Karpas-422 (cell line): Measurements from ENCODE around the gene DAP3. TPM values are rescaled to one million over a fixed set of nuclear protein-coding genes. Genes with fewer than 3 reads are reported as not detected.
"Not testable (repeated sequence)": the region's sequence is repeated elsewhere in the genome, so short reads cannot be mapped to it uniquely, and the experiment has no call there.

Experiments
- DNase-seq: peaks from one replicate; pipeline ENCODE4 v3.0.0-alpha.2; 2015
- H2AFZ ChIP-seq: fragments of 200-600 bp; sonication (generic); 2 replicates; pipeline ENCODE4 v1.6.1; 2014; ENCODE audit warnings: antibody characterized with exemption, low read length, mixed read lengths
- H3K27ac ChIP-seq: fragments of 200-600 bp; sonication (generic); 2 replicates; pipeline ENCODE4 v1.5.1; 2014; ENCODE audit warnings: mild to moderate bottlenecking, low read length, moderate library complexity
- H3K27me3 ChIP-seq: fragments of 200-600 bp; sonication (generic); 2 replicates; pipeline ENCODE4 v1.6.1; 2014; ENCODE audit warnings: low read length, mixed read lengths
- H3K36me3 ChIP-seq: fragments of 200-600 bp; sonication (generic); 2 replicates; pipeline ENCODE4 v1.6.1; 2014; ENCODE audit warnings: low read length, mixed read lengths; ENCODE audit not compliant: insufficient read depth
- H3K4me1 ChIP-seq: fragments of 200-600 bp; sonication (generic); 2 replicates; pipeline ENCODE4 v1.6.1; 2014; ENCODE audit warnings: mild to moderate bottlenecking, low read length, mixed read lengths
- H3K4me2 ChIP-seq: fragments of 200-600 bp; sonication (generic); 2 replicates; pipeline ENCODE4 v1.6.1; 2014; ENCODE audit warnings: low read length, low read depth, mild to moderate bottlenecking; ENCODE audit not compliant: poor library complexity, severe bottlenecking
- H3K4me3 ChIP-seq: fragments of 200-600 bp; sonication (generic); 2 replicates; pipeline ENCODE4 v1.5.1; 2014; ENCODE audit warnings: mild to moderate bottlenecking, antibody characterized with exemption, low read length, mixed read lengths
- H3K79me2 ChIP-seq: fragments of 200-600 bp; sonication (generic); 2 replicates; pipeline ENCODE4 v1.6.1; 2014; ENCODE audit warnings: mild to moderate bottlenecking, low read length, mixed read lengths
- H3K9ac ChIP-seq: fragments of 200-600 bp; sonication (generic); 2 replicates; pipeline ENCODE4 v1.6.0; 2014; ENCODE audit warnings: low read length
- H3K9me2 ChIP-seq: fragments of 200-600 bp; sonication (generic), shearing (Covaris generic); replicated peaks from 2 replicates; pipeline ENCODE4 v1.6.0; 2014; ENCODE audit warnings: mild to moderate bottlenecking, low read length, moderate library complexity; ENCODE audit not compliant: insufficient read depth
- H3K9me3 ChIP-seq: fragments of 300-700, 200-600 bp; sonication (generic); 2 replicates; pipeline ENCODE4 v1.6.1; 2014; ENCODE audit warnings: low read length, mixed read lengths
- H4K20me1 ChIP-seq: fragments of 200-600 bp; sonication (generic); 2 replicates; pipeline ENCODE4 v1.6.1; 2014; ENCODE audit warnings: mild to moderate bottlenecking, antibody characterized with exemption, low read length, low read depth; ENCODE audit not compliant: insufficient read depth
- total RNA-seq: library from RNA; depleted of rRNA; stranded (reverse); fragments of >200 nt; shearing (Covaris generic); gene quantifications from 2 replicates; pipeline ENCODE4 v1.2.3, GENCODE V29; 2014; ENCODE audit warnings: low replicate concordance

DAP3 gene
- total RNA-seq, 1 experiment from 2014 or later: 102 TPM

GRCh38 chr1:155649676-155650075, 39.2 kb upstream of the DAP3 start:
- H3K4me1 ChIP-seq: peaks cover 15% of the 10 kb centered on the region
- no peaks in the 10 kb centered on the region for H3K9me3 ChIP-seq
- H2AFZ ChIP-seq: no peak overlapping the region
- H3K27ac ChIP-seq: no peak overlapping the region
- H3K4me3 ChIP-seq: no peak overlapping the region
- no peaks in the 10 kb centered on the region for H3K36me3 ChIP-seq
- H4K20me1 ChIP-seq: no peaks in the 10 kb centered on the region
- DNase-seq: peak; percentile 59
- H3K79me2 ChIP-seq: no peaks in the 10 kb centered on the region
- H3K9me2 ChIP-seq: no peaks in the 10 kb centered on the region
- no peaks in the 10 kb centered on the region for H3K27me3 ChIP-seq
- no peak overlapping the region for H3K9ac ChIP-seq
- no peak overlapping the region for H3K4me2 ChIP-seq

GRCh38 chr1:155650231-155650757, 38.6 kb upstream of the DAP3 start:
- peaks cover 15% of the 10 kb centered on the region for H3K4me1 ChIP-seq
- H3K4me2 ChIP-seq: no peak overlapping the region
- H3K9ac ChIP-seq: no peak overlapping the region

GRCh38 chr1:155651861-155652661, 36.8 kb upstream of the DAP3 start:
- Histone ChIP-seq H2AFZ (no peak overlapping the region), H3K4me2 (no peak overlapping the region), H3K36me3 (no peaks in the 10 kb centered on the region), H3K4me3 (no peak overlapping the region), H3K9me3 (no peaks in the 10 kb centered on the region), H3K9me2 (no peaks in the 10 kb centered on the region), H4K20me1 (no peaks in the 10 kb centered on the region), H3K27me3 (no peaks in the 10 kb centered on the region), H3K79me2 (no peaks in the 10 kb centered on the region), H3K27ac (no peak overlapping the region), H3K4me1 (peaks cover 9% of the 10 kb centered on the region), H3K9ac (no peak overlapping the region)
- peak; percentile 58 for DNase-seq

More at GRCh38 chr1:155650231-155650757, 38.6 kb upstream of the DAP3 start:
- Histone ChIP-seq H3K27me3 (no peaks in the 10 kb centered on the region), H4K20me1 (no peaks in the 10 kb centered on the region), H3K4me3 (no peak overlapping the region), H3K9me2 (no peaks in the 10 kb centered on the region), H3K9me3 (no peaks in the 10 kb centered on the region), H3K27ac (no peak overlapping the region), H3K36me3 (no peaks in the 10 kb centered on the region), H2AFZ (no peak overlapping the region), H3K79me2 (no peaks in the 10 kb centered on the region)
- no peak for DNase-seq

- Histone ChIP-seq H2AFZ (no peak overlapping the region), H3K4me2 (no peak overlapping the region)
Measured at GRCh38 chr1:155652951-155653350, 35.9 kb upstream of the DAP3 start.

GRCh38 chr1:155657463-155657862, 31.4 kb upstream of the DAP3 start:
- H3K27me3 ChIP-seq: no peaks in the 10 kb centered on the region
- no peak overlapping the region for H3K4me3 ChIP-seq
- no peak overlapping the region for H3K27ac ChIP-seq
- no peak overlapping the region for H3K9ac ChIP-seq
- H3K36me3 ChIP-seq: peaks cover 22% of the 10 kb centered on the region
- H4K20me1 ChIP-seq: no peaks in the 10 kb centered on the region
- H3K9me2 ChIP-seq: no peaks in the 10 kb centered on the region
- no peak overlapping the region for H2AFZ ChIP-seq
- no peaks in the 10 kb centered on the region for H3K79me2 ChIP-seq
- peaks cover 1% of the 10 kb centered on the region for H3K4me1 ChIP-seq
- no peak overlapping the region for H3K4me2 ChIP-seq
- no peaks in the 10 kb centered on the region for H3K9me3 ChIP-seq
- no peak for DNase-seq

More at GRCh38 chr1:155652951-155653350, 35.9 kb upstream of the DAP3 start:
- peaks cover 9% of the 10 kb centered on the region for H3K4me1 ChIP-seq
- H3K79me2 ChIP-seq: no peaks in the 10 kb centered on the region
- H3K27me3 ChIP-seq: no peaks in the 10 kb centered on the region
- no peak overlapping the region for H3K27ac ChIP-seq
- no peaks in the 10 kb centered on the region for H4K20me1 ChIP-seq
- no peak overlapping the region for H3K9ac ChIP-seq
- no peaks in the 10 kb centered on the region for H3K9me3 ChIP-seq
- no peaks in the 10 kb centered on the region for H3K9me2 ChIP-seq
- no peak overlapping the region for H3K4me3 ChIP-seq
- no peaks in the 10 kb centered on the region for H3K36me3 ChIP-seq
- DNase-seq: no peak

- not testable (repeated sequence) for H3K79me2 ChIP-seq, H3K4me3 ChIP-seq, H3K9ac ChIP-seq, H3K9me3 ChIP-seq, H3K27ac ChIP-seq, DNase-seq, H3K4me2 ChIP-seq, H4K20me1 ChIP-seq, H3K9me2 ChIP-seq, H3K27me3 ChIP-seq, H3K4me1 ChIP-seq, H2AFZ ChIP-seq
- H3K36me3 ChIP-seq: peaks cover 40% of the 10 kb centered on the region
Measured at GRCh38 chr1:155661239-155661638, 27.7 kb upstream of the DAP3 start.

- Histone ChIP-seq H4K20me1 (no peaks in the 10 kb centered on the region), H2AFZ (no peak overlapping the region), H3K27me3 (no peaks in the 10 kb centered on the region), H3K27ac (no peak overlapping the region), H3K4me3 (no peak overlapping the region), H3K9ac (no peak overlapping the region), H3K36me3 (peaks cover 57% of the 10 kb centered on the region), H3K4me2 (no peak overlapping the region), H3K9me2 (no peaks in the 10 kb centered on the region), H3K4me1 (no peaks in the 10 kb centered on the region), H3K9me3 (no peaks in the 10 kb centered on the region), H3K79me2 (no peaks in the 10 kb centered on the region)
- DNase-seq: no peak
Measured at GRCh38 chr1:155669233-155670162, 19.4 kb upstream of the DAP3 start.

GRCh38 chr1:155671750-155672149, 17.1 kb upstream of the DAP3 start:
- no peaks in the 10 kb centered on the region for H3K9me2 ChIP-seq
- no peaks in the 10 kb centered on the region for H4K20me1 ChIP-seq
- no peaks in the 10 kb centered on the region for H3K79me2 ChIP-seq
- H3K9me3 ChIP-seq: no peaks in the 10 kb centered on the region
- H3K36me3 ChIP-seq: peaks cover 50% of the 10 kb centered on the region
- H3K27ac ChIP-seq: no peak overlapping the region
- no peak overlapping the region for H2AFZ ChIP-seq
- DNase-seq: no peak
- no peak overlapping the region for H3K4me3 ChIP-seq
- H3K4me1 ChIP-seq: no peaks in the 10 kb centered on the region
- H3K4me2 ChIP-seq: no peak overlapping the region
- H3K27me3 ChIP-seq: no peaks in the 10 kb centered on the region
- H3K9ac ChIP-seq: no peak overlapping the region
